Measurements from ENCODE around the gene HLTF. TPM values are rescaled to one million over a fixed set of nuclear protein-coding genes. Genes with fewer than 3 reads are reported as not detected.
A peak's percentile ranks its signal among the peaks of the same experiment; 100 is the strongest.

Gene HLTF
- total RNA-seq, 1 experiment from 2014 or later = 37.6 TPM

GRCh38 chr3:149089395-149089794, 3.1 kb upstream of the HLTF start:
- POLR2A ChIA-PET (ENCODE audit: low non-redundant PET) = no interaction called here
- TF ChIP-seq CTCF (conservative IDR thresholded peaks at IDR 0.05; ENCODE audit: low read depth, low read length) = no peak
- TF ChIP-seq EZH2 (IDR thresholded peaks at IDR 0.05; ENCODE audit: borderline replicate concordance, low read depth, low read length, poor library complexity, severe bottlenecking) = no peak

GRCh38 chr3:149087208-149087607, 875 bp upstream of the HLTF start:
- Histone ChIP-seq H3K27ac (ENCODE audit: low read depth, low read length, poor library complexity, severe bottlenecking) (no peak overlapping the region), H3K9me3 (ENCODE audit: low read depth, low read length, poor library complexity, severe bottlenecking) (no peaks in the 10 kb centered on the region), H3K4me3 (ENCODE audit: low read depth, low read length, poor library complexity, severe bottlenecking) (no peak overlapping the region), H3K27me3 (replicated peaks; ENCODE audit: insufficient read depth, low read depth, low read length, poor library complexity) (no peaks in the 10 kb centered on the region), H3K4me1 (ENCODE audit: insufficient read depth, low read length, poor library complexity, severe bottlenecking) (peaks cover 6% of the 10 kb centered on the region), H3K36me3 (ENCODE audit: insufficient read depth, low read length, poor library complexity, severe bottlenecking) (peaks cover 16% of the 10 kb centered on the region)
- intact Hi-C loops (cut with micrococcal nuclease; ENCODE audit: unreplicated experiment) = no loop called here
- no TSS peak for BruUV-seq (replicated peaks)
- ChIA-PET POLR2A (ENCODE audit: low non-redundant PET) (no interaction called here), CTCF (no interaction called here)
- TF ChIP-seq CTCF (conservative IDR thresholded peaks at IDR 0.05; ENCODE audit: low read depth, low read length) (no peak), EZH2 (IDR thresholded peaks at IDR 0.05; ENCODE audit: borderline replicate concordance, low read depth, low read length, poor library complexity, severe bottlenecking) (no peak)
- no peak for DNase-seq (ENCODE audit: low spot score)

More at GRCh38 chr3:149089395-149089794, 3.1 kb upstream of the HLTF start:
- Histone ChIP-seq H3K27me3 (replicated peaks; ENCODE audit: insufficient read depth, low read depth, low read length, poor library complexity) (no peaks in the 10 kb centered on the region), H3K4me1 (ENCODE audit: insufficient read depth, low read length, poor library complexity, severe bottlenecking) (peaks cover 5% of the 10 kb centered on the region), H3K9me3 (ENCODE audit: low read depth, low read length, poor library complexity, severe bottlenecking) (no peaks in the 10 kb centered on the region), H3K4me3 (ENCODE audit: low read depth, low read length, poor library complexity, severe bottlenecking) (no peak overlapping the region), H3K27ac (ENCODE audit: low read depth, low read length, poor library complexity, severe bottlenecking) (no peak overlapping the region), H3K36me3 (ENCODE audit: insufficient read depth, low read length, poor library complexity, severe bottlenecking) (peaks cover 4% of the 10 kb centered on the region)
- intact Hi-C loops (cut with micrococcal nuclease; ENCODE audit: unreplicated experiment) = no loop called here
- no TSS peak for BruUV-seq (replicated peaks)
- CTCF ChIA-PET = no interaction called here
- DNase-seq (ENCODE audit: low spot score) = no peak

GRCh38 chr3:149085828-149086231, 503 bp downstream of the HLTF start:
- H3K4me3 ChIP-seq (ENCODE audit: low read depth, low read length, poor library complexity, severe bottlenecking) = peak overlapping the region; percentile 70
- intact Hi-C loops (cut with micrococcal nuclease; ENCODE audit: unreplicated experiment) = no loop called here
- H3K9me3 ChIP-seq (ENCODE audit: low read depth, low read length, poor library complexity, severe bottlenecking) = no peaks in the 10 kb centered on the region
- BruUV-seq (replicated peaks) = TSS peak; percentile 30
- TF ChIP-seq CTCF (conservative IDR thresholded peaks at IDR 0.05; ENCODE audit: low read depth, low read length) = no peak
- no peak for TF ChIP-seq EZH2 (IDR thresholded peaks at IDR 0.05; ENCODE audit: borderline replicate concordance, low read depth, low read length, poor library complexity, severe bottlenecking)
- H3K27ac ChIP-seq (ENCODE audit: low read depth, low read length, poor library complexity, severe bottlenecking) = peak overlapping the region; percentile 63
- peak; percentile 59 for DNase-seq (ENCODE audit: low spot score)
- ChIA-PET CTCF (no interaction called here), POLR2A (ENCODE audit: low non-redundant PET) (no interaction called here)
- H3K27me3 ChIP-seq (replicated peaks; ENCODE audit: insufficient read depth, low read depth, low read length, poor library complexity) = no peaks in the 10 kb centered on the region
- peaks cover 25% of the 10 kb centered on the region for H3K36me3 ChIP-seq (ENCODE audit: insufficient read depth, low read length, poor library complexity, severe bottlenecking)
- peaks cover 9% of the 10 kb centered on the region for H3K4me1 ChIP-seq (ENCODE audit: insufficient read depth, low read length, poor library complexity, severe bottlenecking)

Measured in A673 (cell line).